NCI-H460 (cell line): Measurements from ENCODE around the gene FADS1. TPM values are rescaled to one million over a fixed set of nuclear protein-coding genes. Genes with fewer than 3 reads are reported as not detected.

Experiments used
- total RNA-seq: library from RNA; depleted of rRNA; stranded (reverse); fragments of >200 nt; shearing (Covaris generic); gene quantifications from 2 replicates; pipeline ENCODE4 v1.2.3, GENCODE V29; 2014; rRNA removed

Gene FADS1
- total RNA-seq, 1 experiment from 2014 or later, result 95.9 TPM

Other genes with a start within 250 kb of the FADS1 start
- 0.29 and 0.47 TPM in 2 replicates for gene SYT7, start 235.9 kb downstream of the FADS1 start, total RNA-seq
- gene DAGLA, start 136.6 kb downstream of the FADS1 start, total RNA-seq, result 0.52 TPM in 2 replicates
- 0.30 and 0.35 TPM in 2 replicates for gene MYRF, start 64.4 kb downstream of the FADS1 start, total RNA-seq
- 95.4 and 111 TPM in 2 replicates for gene TMEM258, start 24.4 kb downstream of the FADS1 start, total RNA-seq
- 19.3 and 21.3 TPM in 2 replicates for gene FEN1, start 24.1 kb downstream of the FADS1 start, total RNA-seq
- gene FADS2, start 11.3 kb upstream of the FADS1 start, total RNA-seq, result 19.3 and 23.1 TPM in 2 replicates
- gene FADS3, start 74.5 kb upstream of the FADS1 start, total RNA-seq, result 16.8 and 27.7 TPM in 2 replicates
- gene RAB3IL1, start 100.6 kb upstream of the FADS1 start, total RNA-seq, result 3.2 and 4.6 TPM in 2 replicates
- gene BEST1, start 133.3 kb upstream of the FADS1 start, total RNA-seq, result 10.7 and 11.0 TPM in 2 replicates
- 2,410 TPM in 2 replicates for gene FTH1, start 150.6 kb upstream of the FADS1 start, total RNA-seq